GM12878 (cell line): ENCODE data around the gene QSOX1. TPM values are rescaled to one million over a fixed set of nuclear protein-coding genes. Genes with fewer than 3 reads are reported as not detected.

Source experiments
- BACH1 ChIP-seq: fragments of 450-650 bp; IDR thresholded peaks from 2 replicates; pipeline ENCODE4 v1.6.1; 2017; ENCODE audit warnings: mild to moderate bottlenecking, borderline replicate concordance
- CUX1 ChIP-seq: IDR thresholded peaks from 2 replicates; pipeline ENCODE4 v1.6.1; 2012; ENCODE audit warnings: improper control_type of control experiment, low read depth, low read length; ENCODE audit not compliant: insufficient replicate concordance
- E4F1 ChIP-seq: fragments of 450-650 bp; IDR thresholded peaks from 2 replicates; pipeline ENCODE4 v1.6.1; 2018; ENCODE audit warnings: borderline replicate concordance, mild to moderate bottlenecking; ENCODE audit not compliant: partially characterized antibody
- HDAC6 ChIP-seq: fragments of 200-600 bp; sonication (generic); IDR thresholded peaks from one replicate; pipeline ENCODE4 v1.8.0; 2017; ENCODE audit warnings: antibody characterized with exemption; ENCODE audit not compliant: unreplicated experiment
- NR2C2 ChIP-seq: IDR thresholded peaks from 2 replicates; pipeline ENCODE4 v1.6.1; 2011; ENCODE audit warnings: borderline replicate concordance, low read depth; ENCODE audit not compliant: control insufficient read depth, insufficient read length
- PKNOX1 ChIP-seq: fragments of 450-650 bp; IDR thresholded peaks from 2 replicates; pipeline ENCODE4 v1.6.1; 2016; ENCODE audit warnings: mild to moderate bottlenecking
- SIX5 ChIP-seq: IDR thresholded peaks from 2 replicates; pipeline ENCODE4 v1.6.1; 2011; ENCODE audit warnings: mild to moderate bottlenecking, low read depth, low read length, moderate library complexity; ENCODE audit not compliant: severe bottlenecking
- SRF ChIP-seq, 2 experiments: IDR thresholded peaks; 2 replicates each; pipeline ENCODE4 v1.6.1; 2011; ENCODE audit warnings: low read depth in 2 of 2, low read length in 2 of 2, mild to moderate bottlenecking in 1 of 2, moderate library complexity in 1 of 2
- ZBTB33 ChIP-seq: fragments of 450-650 bp; IDR thresholded peaks from 2 replicates; pipeline ENCODE4 v1.6.1; 2017; ENCODE audit warnings: mild to moderate bottlenecking
- ZBTB40 ChIP-seq: fragments of 450-650 bp; IDR thresholded peaks from 2 replicates; pipeline ENCODE4 v1.6.1; 2016; ENCODE audit warnings: mild to moderate bottlenecking, moderate library complexity, borderline replicate concordance
- polyA plus RNA-seq, 11 experiments: library from polyadenylated mRNA; depleted of rRNA in 4 of 11; unstranded in 6 of 11; stranded (reverse) in 5 of 11; fragments of >200 nt; fragmentation: Nextera tagmentation in 4 of 11; fragmentation: Illumina TruSeq in 1 of 11; extraction: Ambion mirVana in 4 of 11; extraction: Trizol in 1 of 11; gene quantifications; 1 replicate in 1 of 11; 2 replicates in 10 of 11; pipeline versions ENCODE4 v1.2.1 to v1.2.3, GENCODE V29; 2011 to 2016; ENCODE audit warnings: inconsistent platforms in 2 of 11, missing spikeins in 2 of 11, low read depth in 1 of 11
- total RNA-seq, 4 experiments: library from RNA; depleted of rRNA in 3 of 4; stranded (reverse); fragments of >200 nt in 3 of 4; fragmentation: Illumina TruSeq in 1 of 4; extraction: Trizol in 1 of 4; gene quantifications; 2 replicates each; pipeline versions ENCODE4 v1.2.1 to v1.2.3, GENCODE V29; 2013 to 2021

QSOX1 gene
- total and polyA plus RNA-seq, 10 of the 15 experiments (the other 5 are each of a cell fraction or from before 2014, with no cell fraction given), result 1.8 to 31.3 (median 11.2) TPM

GRCh38 chr1:180235077-180235501 lies 80.4 kb downstream of the QSOX1 start (continued):
- TF ChIP-seq E4F1 (no peak), ZBTB33 (no peak), CUX1 (no peak), BACH1 (no peak), ZBTB40 (no peak), SRF (IDR thresholded peaks at IDR 0.05; ENCODE audit: low read depth in 2 of 2, low read length in 2 of 2) (no peak), NR2C2 (no peak), SIX5 (no peak), HDAC6 (no peak), PKNOX1 (no peak)
- TF ChIP-seq, all 136 proteins: peak for 0
